ENCODE measurements around the gene ZNF423. TPM values are rescaled to one million over a fixed set of nuclear protein-coding genes. Genes with fewer than 3 reads are reported as not detected.

Gene ZNF423
- total RNA-seq, 2 experiments from 2014 or later, result not detected

DNA sequence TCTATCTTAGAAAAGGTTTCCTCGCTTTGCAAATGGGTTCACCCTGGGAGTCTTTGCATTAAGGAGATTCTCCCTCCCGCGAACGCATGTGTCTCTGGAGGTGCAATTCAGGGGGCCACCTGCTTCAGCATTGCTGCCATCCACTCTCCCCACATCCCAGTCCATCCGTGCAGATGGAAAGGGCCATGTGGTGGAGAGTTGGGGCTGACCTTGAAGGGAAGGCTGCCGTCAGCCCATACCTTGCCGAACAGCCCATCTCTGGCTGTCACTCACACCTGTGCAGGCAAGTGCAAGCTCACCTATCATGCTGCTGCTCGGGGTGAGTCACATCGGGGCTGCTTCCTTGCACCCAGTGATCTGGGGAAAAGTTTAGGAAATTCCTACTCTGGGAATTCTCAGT lies 106.1 kb downstream of the ZNF423 start:
- CTCF ChIA-PET, result no interaction called here
- peaks cover 6% of the 10 kb centered on the region for H3K4me1 Mint-ChIP-seq (ENCODE audit: low read depth)
- no peaks in the 10 kb centered on the region for H3K9me3 Mint-ChIP-seq (ENCODE audit: insufficient read depth)
- ATAC-seq, result no peak
- peaks cover 11% of the 10 kb centered on the region for H3K27me3 Mint-ChIP-seq (ENCODE audit: low read depth)
- DNase-seq, result no peak
- POLR2A ChIA-PET, result no interaction called here
- H3K36me3 Mint-ChIP-seq (ENCODE audit: low read depth), result no peaks in the 10 kb centered on the region
- H3K4me3 Mint-ChIP-seq, result no peak overlapping the region
- no peak overlapping the region for H3K27ac Mint-ChIP-seq

DNA sequence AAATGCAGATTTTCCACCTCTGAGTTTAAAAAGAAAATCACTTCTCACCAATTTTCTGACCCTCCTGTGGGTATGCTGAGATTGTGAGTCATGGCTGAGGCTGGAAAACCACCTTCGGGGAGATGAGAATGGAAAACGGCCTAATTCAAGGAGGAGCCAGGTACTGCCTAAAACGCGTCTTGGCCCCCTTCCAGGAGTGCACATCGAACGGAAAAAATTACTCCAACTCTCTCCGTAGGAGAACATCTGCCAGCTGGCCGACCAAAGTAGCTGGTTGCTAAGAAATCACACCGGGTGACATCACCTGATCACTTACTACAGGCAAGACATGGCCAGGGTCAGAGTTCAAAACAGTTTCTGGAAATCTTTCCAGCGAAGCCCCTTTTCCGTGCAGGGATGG lies 107.6 kb downstream of the ZNF423 start:
- H3K4me1 Mint-ChIP-seq (ENCODE audit: low read depth), result no peaks in the 10 kb centered on the region
- H3K27ac Mint-ChIP-seq, result no peak overlapping the region
- H3K36me3 Mint-ChIP-seq (ENCODE audit: low read depth), result no peaks in the 10 kb centered on the region
- no peak overlapping the region for H3K4me3 Mint-ChIP-seq
- ChIA-PET CTCF (no interaction called here), POLR2A (no interaction called here)
- peaks cover 2% of the 10 kb centered on the region for H3K27me3 Mint-ChIP-seq (ENCODE audit: low read depth)
- no peak for DNase-seq
- ATAC-seq, result no peak
- no peaks in the 10 kb centered on the region for H3K9me3 Mint-ChIP-seq (ENCODE audit: insufficient read depth)

DNA sequence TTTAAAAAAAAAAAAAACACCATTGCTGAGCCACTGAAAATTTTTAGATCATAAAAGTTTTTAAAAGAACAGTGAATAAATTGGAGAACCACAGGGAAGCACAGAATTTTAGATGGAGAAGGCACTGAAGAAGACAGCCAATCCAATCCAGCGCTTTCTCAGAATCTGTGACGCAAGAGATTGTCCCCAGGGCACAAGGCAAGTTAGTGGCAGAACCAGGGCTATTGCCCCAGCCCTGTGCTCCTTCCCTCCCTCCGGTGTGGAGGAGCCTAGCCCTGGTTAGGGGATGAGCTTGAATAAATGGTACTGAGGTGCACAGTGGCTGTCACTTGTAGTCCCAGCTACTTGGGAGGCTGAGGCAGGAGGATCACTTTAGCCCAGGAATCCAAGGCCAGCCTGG lies 108.3 kb downstream of the ZNF423 start:
- Mint-ChIP-seq H3K27me3 (ENCODE audit: low read depth) (peaks cover under 1% of the 10 kb centered on the region), H3K27ac (no peak overlapping the region), H3K9me3 (ENCODE audit: insufficient read depth) (no peaks in the 10 kb centered on the region), H3K36me3 (ENCODE audit: low read depth) (no peaks in the 10 kb centered on the region), H3K4me3 (no peak overlapping the region), H3K4me1 (ENCODE audit: low read depth) (no peaks in the 10 kb centered on the region)
- DNase-seq, result no peak
- POLR2A ChIA-PET, result no interaction called here
- ATAC-seq, result no peak
- CTCF ChIA-PET, result no interaction called here

DNA sequence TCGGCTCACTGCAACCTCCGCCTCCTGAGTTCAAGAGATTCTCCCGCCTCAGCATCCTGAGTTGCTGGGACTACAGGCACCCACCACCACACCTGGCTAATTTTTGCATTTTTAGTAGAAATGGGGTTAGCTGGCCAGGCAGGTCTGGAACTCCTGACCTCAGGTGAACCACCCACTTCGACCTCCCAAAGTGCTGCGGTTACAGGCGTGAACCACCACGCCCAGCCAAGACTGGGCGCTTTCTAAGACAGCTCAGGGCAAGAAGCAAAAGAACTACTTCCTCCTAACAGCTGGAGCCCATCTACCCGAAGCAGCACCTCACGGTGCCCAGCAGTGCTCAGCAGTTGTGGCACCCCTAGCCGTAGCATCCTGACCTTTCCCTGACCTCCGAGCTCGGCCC lies 109.4 kb downstream of the ZNF423 start:
- CTCF ChIA-PET, result no interaction called here
- Mint-ChIP-seq H3K9me3 (ENCODE audit: insufficient read depth) (no peaks in the 10 kb centered on the region), H3K27me3 (ENCODE audit: low read depth) (no peaks in the 10 kb centered on the region), H3K4me1 (ENCODE audit: low read depth) (no peaks in the 10 kb centered on the region), H3K36me3 (ENCODE audit: low read depth) (no peaks in the 10 kb centered on the region), H3K4me3 (no peak overlapping the region), H3K27ac (no peak overlapping the region)
- ATAC-seq (no peak), DNase-seq (no peak)
- POLR2A ChIA-PET, result no interaction called here

DNA sequence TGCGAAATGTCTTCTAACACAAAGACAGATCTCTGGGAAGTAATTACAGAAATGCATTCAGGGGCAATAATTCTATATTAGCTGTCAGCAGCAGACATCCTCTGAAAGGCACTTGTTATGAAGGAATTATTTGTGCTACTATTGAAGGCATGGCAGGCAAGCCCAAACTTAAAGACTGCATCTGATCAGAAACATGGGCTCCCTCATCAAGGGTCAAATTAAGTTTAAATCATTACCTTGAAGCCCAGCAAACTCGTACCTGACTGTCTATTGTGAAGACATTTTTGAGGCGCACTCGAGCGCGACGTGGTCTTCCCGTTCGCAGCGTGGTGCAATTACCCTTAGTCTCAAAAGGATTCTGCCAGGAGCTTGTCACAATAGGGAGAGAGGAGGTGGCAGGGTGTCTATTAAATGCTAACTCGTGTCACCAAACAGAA lies 110.6 kb downstream of the ZNF423 start:
- H3K4me1 Mint-ChIP-seq (ENCODE audit: low read depth), result no peaks in the 10 kb centered on the region
- POLR2A ChIA-PET, result no interaction called here

DNA sequence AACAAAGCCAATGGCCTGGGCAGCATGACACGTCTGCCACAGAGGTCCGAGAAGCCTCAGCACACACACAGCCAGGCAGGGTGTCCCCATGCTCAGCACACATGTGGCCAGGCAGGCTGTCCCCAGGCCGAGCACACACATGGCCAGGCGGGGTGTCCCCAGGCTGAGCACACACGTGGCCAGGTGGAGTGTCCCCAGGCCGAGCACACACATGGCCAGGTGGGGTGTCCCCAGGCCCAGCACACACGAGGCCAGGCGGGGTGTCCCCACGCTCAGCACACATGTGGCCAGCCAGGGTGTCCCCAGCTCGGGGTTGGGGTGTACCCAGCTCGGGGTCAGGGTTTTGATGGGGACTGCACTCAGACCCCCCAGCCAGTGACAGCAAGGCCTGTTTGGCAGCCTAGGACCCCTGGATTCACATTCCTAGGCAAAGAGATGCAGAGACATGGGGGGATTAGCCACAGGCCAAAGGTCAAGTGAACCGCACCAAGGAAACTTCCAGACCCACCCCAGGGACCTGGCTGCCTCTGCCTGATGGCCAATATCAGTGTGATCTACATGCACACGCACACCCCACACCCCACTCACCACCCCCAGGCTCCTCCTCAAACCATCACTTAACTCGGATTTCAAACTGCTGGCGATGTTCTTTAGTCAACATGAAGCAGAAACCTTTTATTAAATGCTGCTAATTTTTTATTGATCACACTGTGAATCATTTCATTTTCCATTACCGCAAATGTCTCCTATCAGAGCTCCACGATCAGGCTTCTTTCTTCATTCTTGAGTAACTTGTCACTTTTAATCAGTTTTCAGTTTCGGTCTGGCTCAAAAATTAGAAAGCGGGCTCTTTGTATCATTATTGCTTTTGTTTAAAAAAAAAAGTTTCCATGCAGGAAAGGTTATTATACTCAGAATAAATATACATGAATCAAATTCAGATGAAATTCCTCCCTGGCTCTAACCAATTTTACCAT lies 111.4 kb downstream of the ZNF423 start:
- no peaks in the 10 kb centered on the region for H3K4me1 Mint-ChIP-seq (ENCODE audit: low read depth)
- no peaks in the 10 kb centered on the region for H3K9me3 Mint-ChIP-seq (ENCODE audit: insufficient read depth)
- H3K27me3 Mint-ChIP-seq (ENCODE audit: low read depth), result no peaks in the 10 kb centered on the region
- DNase-seq, result no peak
- no peak overlapping the region for H3K4me3 Mint-ChIP-seq
- CTCF ChIA-PET, result no interaction called here
- POLR2A ChIA-PET, result no interaction called here
- no peaks in the 10 kb centered on the region for H3K36me3 Mint-ChIP-seq (ENCODE audit: low read depth)
- ATAC-seq, result no peak
- H3K27ac Mint-ChIP-seq, result no peak overlapping the region

More for the DNA sequence above, 110.6 kb downstream of the ZNF423 start:
- H3K4me3 Mint-ChIP-seq, result no peak overlapping the region
- no peaks in the 10 kb centered on the region for H3K9me3 Mint-ChIP-seq (ENCODE audit: insufficient read depth)
- DNase-seq (no peak), ATAC-seq (no peak)
- no peaks in the 10 kb centered on the region for H3K27me3 Mint-ChIP-seq (ENCODE audit: low read depth)
- CTCF ChIA-PET, result no interaction called here
- no peak overlapping the region for H3K27ac Mint-ChIP-seq
- no peaks in the 10 kb centered on the region for H3K36me3 Mint-ChIP-seq (ENCODE audit: low read depth)

DNA sequence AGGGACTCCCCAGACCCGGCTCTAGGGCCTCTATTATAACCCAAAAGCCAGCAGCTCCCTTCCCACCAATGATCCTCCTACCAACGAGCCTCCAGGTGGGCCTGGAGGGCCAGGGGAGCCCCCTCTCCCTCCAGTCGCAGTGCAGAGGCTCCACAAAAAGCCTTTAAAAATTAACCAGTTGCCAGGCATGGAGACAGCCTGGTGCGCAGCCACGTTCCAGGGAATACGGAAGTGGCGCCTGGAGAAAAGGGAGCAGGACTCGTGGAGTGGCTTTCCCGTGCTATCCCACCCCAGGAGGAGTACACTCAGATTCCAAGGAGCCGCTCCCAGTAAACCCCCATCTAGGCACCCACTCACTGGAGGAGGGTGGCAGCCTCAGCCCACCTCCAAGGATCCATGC lies 112.3 kb downstream of the ZNF423 start:
- Mint-ChIP-seq H3K27ac (no peak overlapping the region), H3K36me3 (ENCODE audit: low read depth) (no peaks in the 10 kb centered on the region), H3K27me3 (ENCODE audit: low read depth) (no peaks in the 10 kb centered on the region), H3K4me3 (no peak overlapping the region), H3K4me1 (ENCODE audit: low read depth) (no peaks in the 10 kb centered on the region), H3K9me3 (ENCODE audit: insufficient read depth) (no peaks in the 10 kb centered on the region)
- POLR2A ChIA-PET, result no interaction called here
- CTCF ChIA-PET, result no interaction called here
- no peak for DNase-seq
- no peak for ATAC-seq

DNA sequence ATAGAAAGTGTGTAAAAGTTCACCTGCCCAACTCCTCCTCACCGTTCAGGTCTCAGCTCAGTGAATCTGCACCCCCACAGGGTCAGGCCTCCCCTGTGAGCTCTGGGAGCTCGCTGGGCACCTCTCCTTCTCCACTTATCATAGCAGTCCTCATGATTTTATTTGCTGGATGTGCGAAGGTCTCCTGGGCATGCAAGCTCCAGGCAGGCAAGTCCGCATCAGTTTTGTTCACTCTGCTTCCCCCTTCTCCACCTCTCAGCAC lies 112.8 kb downstream of the ZNF423 start:
- Mint-ChIP-seq H3K4me3 (no peak overlapping the region), H3K27me3 (ENCODE audit: low read depth) (no peaks in the 10 kb centered on the region), H3K36me3 (ENCODE audit: low read depth) (no peaks in the 10 kb centered on the region), H3K4me1 (ENCODE audit: low read depth) (no peaks in the 10 kb centered on the region), H3K27ac (no peak overlapping the region), H3K9me3 (ENCODE audit: insufficient read depth) (no peaks in the 10 kb centered on the region)
- no peak for DNase-seq
- ATAC-seq, result no peak
- POLR2A ChIA-PET, result no interaction called here
- CTCF ChIA-PET, result no interaction called here

DNA sequence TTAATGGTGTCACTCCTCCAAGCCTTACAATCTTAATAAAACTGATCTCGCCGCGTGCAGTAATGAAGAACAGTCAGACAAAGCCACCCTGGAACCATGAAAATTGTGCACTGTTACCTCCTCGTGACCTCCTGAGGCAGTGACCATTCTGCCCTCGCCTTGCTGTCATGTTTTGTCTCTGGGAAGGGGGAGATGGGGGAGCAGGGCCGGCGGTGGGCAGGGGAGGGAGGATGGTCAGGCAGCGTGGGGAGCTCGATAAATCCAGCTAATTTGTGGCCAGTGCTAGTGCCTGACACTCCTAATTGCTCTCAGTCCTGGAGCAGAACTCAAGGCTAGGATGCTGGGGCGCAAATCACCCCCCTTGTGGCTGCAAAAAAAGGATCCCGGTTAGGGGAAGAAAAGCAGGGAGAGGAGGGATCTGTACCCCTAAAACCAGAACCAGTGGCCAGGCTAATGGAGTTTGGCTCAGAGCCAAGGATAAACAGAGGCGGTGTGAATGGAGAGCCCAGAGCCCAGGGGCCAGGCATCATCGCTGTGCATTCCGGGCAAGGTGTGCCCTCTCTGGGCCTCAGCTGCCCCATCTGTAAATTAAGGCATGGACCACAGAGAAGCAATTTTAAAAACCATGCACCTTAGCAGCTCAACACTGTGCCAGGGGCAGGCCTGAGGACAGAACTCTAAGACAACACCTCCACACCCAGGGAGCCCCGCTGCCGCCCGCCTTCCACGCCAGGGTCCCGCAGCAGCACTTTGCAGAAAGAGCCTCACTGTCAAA lies 113.3 kb downstream of the ZNF423 start:
- CTCF ChIA-PET, result no interaction called here
- Mint-ChIP-seq H3K36me3 (ENCODE audit: low read depth) (no peaks in the 10 kb centered on the region), H3K4me3 (no peak overlapping the region), H3K27me3 (ENCODE audit: low read depth) (no peaks in the 10 kb centered on the region), H3K27ac (no peak overlapping the region), H3K9me3 (ENCODE audit: insufficient read depth) (no peaks in the 10 kb centered on the region), H3K4me1 (ENCODE audit: low read depth) (no peaks in the 10 kb centered on the region)
- POLR2A ChIA-PET, result no interaction called here
- ATAC-seq (no peak), DNase-seq (no peak)

DNA sequence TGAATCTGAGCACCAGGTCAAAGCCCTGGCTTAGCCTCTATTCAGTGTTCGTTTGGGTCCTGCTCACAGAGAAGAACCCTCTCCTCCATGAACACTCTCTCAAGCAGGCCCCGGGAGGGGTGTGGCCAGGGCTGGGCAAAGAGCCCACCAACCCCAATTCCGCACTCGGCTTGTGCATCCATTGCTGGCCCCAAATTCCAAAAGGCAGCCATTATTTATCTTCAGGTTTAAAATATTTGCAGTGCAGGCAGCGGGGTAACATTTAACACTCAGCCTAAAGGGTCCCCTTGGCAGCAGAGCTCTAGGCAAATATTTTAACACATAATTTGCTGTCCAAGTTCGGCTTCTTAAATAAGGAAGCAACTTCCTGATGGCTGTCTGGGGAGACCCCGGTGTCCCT lies 115.7 kb downstream of the ZNF423 start:
- POLR2A ChIA-PET, result no interaction called here
- CTCF ChIA-PET, result no interaction called here
- Mint-ChIP-seq H3K27me3 (ENCODE audit: low read depth) (no peaks in the 10 kb centered on the region), H3K4me3 (no peak overlapping the region), H3K4me1 (ENCODE audit: low read depth) (no peaks in the 10 kb centered on the region), H3K36me3 (ENCODE audit: low read depth) (no peaks in the 10 kb centered on the region), H3K9me3 (ENCODE audit: insufficient read depth) (no peaks in the 10 kb centered on the region), H3K27ac (no peak overlapping the region)
- DNase-seq, result no peak
- no peak for ATAC-seq

DNA sequence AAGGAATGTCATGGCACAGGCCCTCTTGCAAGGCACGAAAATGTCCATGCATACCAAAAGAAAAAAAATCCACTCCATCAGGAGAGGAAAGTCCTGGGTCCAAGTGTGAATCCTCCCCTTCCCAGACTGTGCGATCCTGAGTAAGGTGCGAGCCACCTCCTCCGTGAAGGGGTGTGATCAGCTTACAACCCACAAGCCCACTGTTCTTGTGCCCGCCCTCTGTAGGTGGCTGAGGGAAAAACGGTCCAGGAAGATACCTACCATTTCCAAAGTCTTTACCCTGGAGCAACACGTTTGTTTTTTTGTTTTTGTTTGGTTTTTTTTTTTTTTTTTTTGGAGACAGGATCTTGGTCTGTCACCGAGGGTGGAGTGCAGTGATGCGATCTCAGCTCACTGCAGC lies 116.5 kb downstream of the ZNF423 start:
- CTCF ChIA-PET, result no interaction called here
- DNase-seq, result no peak
- Mint-ChIP-seq H3K36me3 (ENCODE audit: low read depth) (no peaks in the 10 kb centered on the region), H3K27me3 (ENCODE audit: low read depth) (no peaks in the 10 kb centered on the region), H3K4me3 (no peak overlapping the region), H3K9me3 (ENCODE audit: insufficient read depth) (no peaks in the 10 kb centered on the region), H3K27ac (no peak overlapping the region), H3K4me1 (ENCODE audit: low read depth) (no peaks in the 10 kb centered on the region)
- no peak for ATAC-seq
- POLR2A ChIA-PET, result no interaction called here

DNA sequence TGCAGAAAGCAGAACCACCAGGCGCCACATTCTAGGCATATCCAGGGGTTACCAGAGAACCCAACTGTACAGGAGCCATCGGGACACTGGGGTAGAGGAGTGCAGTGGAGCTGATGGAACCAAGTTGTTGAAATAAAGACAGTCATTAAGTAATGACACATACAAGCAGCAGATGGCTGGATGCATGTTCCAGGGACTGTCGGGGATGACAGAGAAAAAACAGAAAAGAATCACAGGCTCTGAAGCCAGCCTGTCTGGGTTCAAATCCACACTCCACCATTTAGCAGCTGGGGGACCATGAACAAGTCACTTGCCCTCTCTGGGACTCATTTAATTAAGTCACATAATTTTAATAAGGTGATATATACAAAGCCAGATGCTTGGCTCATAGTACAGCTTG lies 117.1 kb downstream of the ZNF423 start:
- DNase-seq (no peak), ATAC-seq (no peak)
- H3K27ac Mint-ChIP-seq, result no peak overlapping the region
- no peaks in the 10 kb centered on the region for H3K9me3 Mint-ChIP-seq (ENCODE audit: insufficient read depth)
- H3K4me3 Mint-ChIP-seq, result no peak overlapping the region
- no peaks in the 10 kb centered on the region for H3K36me3 Mint-ChIP-seq (ENCODE audit: low read depth)
- CTCF ChIA-PET, result no interaction called here
- POLR2A ChIA-PET, result no interaction called here
- no peaks in the 10 kb centered on the region for H3K4me1 Mint-ChIP-seq (ENCODE audit: low read depth)
- no peaks in the 10 kb centered on the region for H3K27me3 Mint-ChIP-seq (ENCODE audit: low read depth)

DNA sequence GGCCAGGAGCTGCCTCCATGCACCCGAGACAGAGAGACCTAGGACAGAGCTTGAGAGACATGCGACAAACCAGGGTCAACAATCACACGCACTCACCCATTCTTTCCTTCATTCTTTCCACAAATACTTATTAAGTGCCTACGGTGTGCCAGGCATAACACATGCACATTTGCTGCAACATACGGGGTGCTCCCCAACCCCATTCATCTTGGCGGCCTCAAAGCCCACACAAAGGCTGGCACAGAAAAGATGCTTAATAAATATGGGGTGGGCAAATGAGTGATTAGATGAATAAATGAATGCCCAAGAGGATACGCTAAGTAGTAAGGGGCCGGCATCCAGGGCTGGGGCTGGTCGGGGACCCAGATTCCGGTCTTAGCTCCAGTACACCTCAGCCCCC lies 117.9 kb downstream of the ZNF423 start:
- Mint-ChIP-seq H3K27me3 (ENCODE audit: low read depth) (no peaks in the 10 kb centered on the region), H3K4me1 (ENCODE audit: low read depth) (no peaks in the 10 kb centered on the region), H3K27ac (no peak overlapping the region), H3K36me3 (ENCODE audit: low read depth) (no peaks in the 10 kb centered on the region), H3K4me3 (no peak overlapping the region), H3K9me3 (ENCODE audit: insufficient read depth) (no peaks in the 10 kb centered on the region)
- POLR2A ChIA-PET, result no interaction called here
- DNase-seq (no peak), ATAC-seq (no peak)
- CTCF ChIA-PET, result no interaction called here

Measured in activated CD8-positive, alpha-beta T cell treated with anti-CD3 and anti-CD28 coated beads, Interleukin-2, amount 10 ng/mL, durations not matched to agents 7 days and 5 days (primary cell).